Psoas muscle (tissue), 8 donors: ENCODE results near the gene STX4. TPM values are rescaled to one million over a fixed set of nuclear protein-coding genes. Genes with fewer than 3 reads are reported as not detected.
A peak's percentile ranks its signal among the peaks of the same experiment; 100 is the strongest.

Source experiments
- ATAC-seq, 4 donors: fragments of 200-7000 bp; cut with Tn5 transposase; one replicate each; pipeline ENCODE4 v1.9.1; 2020; ENCODE audit warnings: moderate library complexity in 3 of 4, mild to moderate bottlenecking in 2 of 4
- DNase-seq, 2 donors: peaks; one replicate each; pipeline ENCODE4 v3.0.0-alpha.2; 2020
- H3K27ac ChIP-seq: fragments of 200-600 bp; one replicate; pipeline ENCODE4 v1.8.0; 2022
- H3K27me3 ChIP-seq, 3 donors: fragments of 200-600 bp in 1 of 3; one replicate each; pipeline versions ENCODE4 v1.6.1 to v1.8.0; 2013 to 2022; ENCODE audit warnings: low read length in 2 of 3, mild to moderate bottlenecking in 2 of 3, moderate library complexity in 1 of 3; ENCODE audit not compliant: insufficient read depth in 3 of 3
- H3K36me3 ChIP-seq, 2 donors: fragments of 200-600 bp in 1 of 2; one replicate each; pipeline versions ENCODE4 v1.6.1 to v1.8.0; 2013 to 2022; ENCODE audit warnings: low read depth in 1 of 2, mild to moderate bottlenecking in 1 of 2, moderate library complexity in 1 of 2; ENCODE audit not compliant: insufficient read depth in 1 of 2
- H3K4me1 ChIP-seq: fragments of 200-600 bp; one replicate; pipeline ENCODE4 v1.8.0; 2022
- H3K4me3 ChIP-seq: fragments of 200-600 bp; one replicate; pipeline ENCODE4 v1.8.0; 2022; ENCODE audit warnings: mild to moderate bottlenecking
- H3K9me3 ChIP-seq: fragments of 200-600 bp; one replicate; pipeline ENCODE4 v1.8.0; 2022
- CTCF ChIP-seq: fragments of 200-600 bp; IDR thresholded peaks from one replicate; pipeline ENCODE4 v1.8.0; 2022; ENCODE audit warnings: antibody characterized with exemption
- WGBS, 3 donors: extraction: QIAGEN DNeasy Blood & Tissue Kit; methylation state at CpG; one replicate each; pipeline versions ENCODE4 v1.1.6 to v1.1.7; 2013; 5-methylcytosine and 5-hydroxymethylcytosine counted together
- intact Hi-C, 2 donors: fragments of 100-400 bp; cut with DNase I; formaldehyde crosslinking; loops; one replicate each; pipeline versions ENCODE4 v1.11.0 to v1.14.2; 2022
- polyA plus RNA-seq, 3 donors: library from polyadenylated mRNA; stranded (reverse); fragments of 200-250 nt; gene quantifications; one replicate each; pipeline ENCODE4 v1.2.3, GENCODE V29; 2013
- total RNA-seq, 4 donors: library from RNA; stranded (reverse); fragmentation: NEBNext Ultra II Directional in 2 of 4; extraction: Animal tissue kit (Norgen Biotek cat#: 25700) in 2 of 4; gene quantifications; one replicate each; pipeline versions ENCODE4 v1.2.1 to v1.2.4, GENCODE V29; 2021 to 2023
- donor health status: healthy with polysubstance abuse.
- donor health status: DM: no; HTN: no; CAD: no; lungs with moderate emphysema.
- donor health status: Bipolar disorder and iron deficiency.
- donor health status: healthy.
- donor health status: DM: yes; HTN: yes; CAD: no.
- donor health status: DM: no; HTN: no; CAD: no.
- donor health status: DM: no; HTN: no; CAD: no.
- donor health status: DM: yes; HTN: yes; CAD: no.

Gene STX4
- total and polyA plus RNA-seq, 7 donors, result 47.6 to 123 (median 57.8) TPM

- H3K36me3 ChIP-seq, result peaks cover 6 to 54% of the 10 kb centered on the region in 2 donors
- ATAC-seq (no peak), DNase-seq (no peak)
- H3K9me3 ChIP-seq, result no peaks in the 10 kb centered on the region
- 87 to 94% (median 89%) methylated on average over 1 of the region's 1 CpG for WGBS, 3 donors
- H3K27ac ChIP-seq, result no peak overlapping the region
- no peak overlapping the region for H3K4me3 ChIP-seq
- intact Hi-C loops, result no loop called here
- no peak for TF ChIP-seq CTCF
- H3K27me3 ChIP-seq, result no peaks in the 10 kb centered on the region
- H3K4me1 ChIP-seq, result no peaks in the 10 kb centered on the region
Observed at GRCh38 chr16:31043352-31043751, 10.0 kb downstream of the STX4 start.

- Histone ChIP-seq H3K27ac (no peak overlapping the region), H3K36me3 (peaks cover 6 to 48% of the 10 kb centered on the region in 2 donors), H3K27me3 (no peaks in the 10 kb centered on the region), H3K9me3 (no peaks in the 10 kb centered on the region), H3K4me3 (no peak overlapping the region), H3K4me1 (no peaks in the 10 kb centered on the region)
- 91% methylated on average over 4 of the region's 4 CpGs for WGBS, 3 donors
- no peak for ATAC-seq
- intact Hi-C loops, result no loop called here
- no peak for TF ChIP-seq CTCF
- DNase-seq, result no peak
Observed at GRCh38 chr16:31043898-31044481, 10.6 kb downstream of the STX4 start.

GRCh38 chr16:31050280-31051030 lies 17.1 kb downstream of the STX4 start:
- 44 to 51% (median 45%) methylated on average over 10 of the region's 10 CpGs for WGBS, 3 donors
- Histone ChIP-seq H3K9me3 (no peaks in the 10 kb centered on the region), H3K36me3 (no peaks in the 10 kb centered on the region), H3K4me3 (no peak overlapping the region), H3K27me3 (no peaks in the 10 kb centered on the region), H3K4me1 (no peaks in the 10 kb centered on the region), H3K27ac (no peak overlapping the region)
- DNase-seq (no peak), ATAC-seq (no peak)
- intact Hi-C loops, result loop anchor here in 1 of 2 donors (10.0 kb wide), 1 partner anchor 56 kb away; no protein-coding TSS in a partner anchor
- no peak for TF ChIP-seq CTCF

- ATAC-seq, result peak; percentile 50 to 76 (median 64)
- Histone ChIP-seq H3K36me3 (no peaks in the 10 kb centered on the region), H3K4me1 (no peaks in the 10 kb centered on the region), H3K27ac (no peak overlapping the region), H3K9me3 (no peaks in the 10 kb centered on the region), H3K4me3 (no peak overlapping the region), H3K27me3 (no peaks in the 10 kb centered on the region)
- WGBS, 3 donors, result 27 to 38% (median 35%) methylated on average over 2 of the region's 2 CpGs
- intact Hi-C loops, result loop anchor here in 1 of 2 donors (10.0 kb wide), 1 partner anchor 57 kb away; no protein-coding TSS in a partner anchor
- no peak for DNase-seq
- TF ChIP-seq CTCF, result no peak
Observed at GRCh38 chr16:31052114-31052513, 18.8 kb downstream of the STX4 start.
